GM12892 (cell line): ENCODE results near the gene LOXL1.

Experiments used
- DNase-seq: peaks from one replicate; pipeline ENCODE4 v3.0.0; 2011; ENCODE audit not compliant: insufficient read length
- FAIRE-seq: peaks from 2 replicates; lab custom pipeline; 2011; peaks lifted over from hg19 to GRCh38; lab: Jason Lieb, UNC
- POLR2A ChIP-seq: IDR thresholded peaks from 2 replicates; pipeline ENCODE4 v1.6.1; 2011; ENCODE audit warnings: low read depth, low read length, control low read depth
- POLR2AphosphoS5 ChIP-seq: IDR thresholded peaks from 2 replicates; pipeline ENCODE4 v1.6.1; 2011; ENCODE audit warnings: low read depth, low read length, control low read depth
- TAF1 ChIP-seq: IDR thresholded peaks from 2 replicates; pipeline ENCODE4 v1.6.1; 2011; ENCODE audit warnings: low read depth, mild to moderate bottlenecking, control low read depth, low read length, borderline replicate concordance

Gene LOXL1

DNA sequence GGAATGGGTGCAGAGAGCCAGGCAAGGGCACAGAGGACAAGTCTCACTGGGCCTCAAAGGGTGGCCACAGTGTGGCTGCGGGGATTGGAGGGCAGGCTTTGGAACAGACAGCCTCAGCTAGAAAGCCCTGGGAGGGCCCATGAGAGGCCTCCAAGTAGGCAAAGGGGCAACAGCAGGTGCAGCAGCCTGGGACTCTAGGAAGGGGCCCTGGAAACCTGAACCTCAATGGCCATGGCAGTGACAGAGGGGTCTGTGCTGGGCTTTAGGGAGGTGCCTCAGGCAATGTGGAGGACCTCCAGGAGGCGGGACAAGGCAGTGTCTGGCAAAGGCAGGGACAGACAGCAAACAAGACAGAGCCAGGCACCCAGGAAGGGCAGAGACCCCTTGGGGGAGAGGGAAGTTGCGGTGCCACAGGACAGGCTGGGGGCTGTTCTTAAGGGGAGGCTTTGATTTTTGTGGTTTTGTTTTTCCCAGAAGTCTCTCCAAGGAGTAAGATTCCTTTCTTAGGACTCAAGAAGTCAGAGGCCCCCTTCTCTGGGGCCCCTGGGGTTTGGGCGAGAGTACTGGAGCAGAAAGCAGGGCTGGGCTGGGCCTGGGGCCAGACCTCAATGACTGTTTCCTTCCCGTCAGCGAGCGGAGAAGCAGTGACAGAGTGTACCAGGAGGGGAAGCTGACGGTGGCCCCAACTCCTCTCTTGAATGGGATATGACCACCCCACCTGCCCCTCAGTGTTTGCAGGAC, 56.1 kb downstream of the LOXL1 start:
- peak; percentile 53 for FAIRE-seq

DNA sequence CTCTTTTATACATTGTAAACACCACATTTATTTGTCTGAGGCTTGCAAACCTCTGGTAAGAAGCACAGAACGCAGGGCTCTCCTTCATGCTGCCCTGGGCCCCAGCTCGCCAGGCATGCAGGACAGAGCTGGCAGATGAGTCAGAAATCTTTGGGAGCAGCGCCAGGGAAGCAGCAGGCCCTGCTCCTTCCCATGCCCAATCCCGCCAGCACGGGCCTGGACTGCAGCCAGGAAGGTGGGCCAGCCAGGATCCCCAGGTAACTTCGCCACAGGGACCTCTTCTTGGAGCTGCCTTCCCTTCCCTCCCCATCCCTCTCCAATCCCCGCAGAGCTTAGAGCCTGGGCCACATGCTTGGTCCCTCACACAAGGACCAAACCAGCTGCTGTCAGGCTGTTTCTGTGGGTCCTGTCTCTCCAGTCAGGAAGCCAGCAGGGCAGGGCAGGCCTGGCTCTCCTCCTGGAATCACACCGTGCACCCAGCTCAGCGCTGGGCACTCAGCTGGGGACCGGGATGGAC, 57.0 kb downstream of the LOXL1 start:
- TF ChIP-seq POLR2AphosphoS5 (no peak), POLR2A (no peak), TAF1 (no peak)
- FAIRE-seq (no peak), DNase-seq (no peak)

More for the DNA sequence above, 56.1 kb downstream of the LOXL1 start:
- DNase-seq: no peak
- TF ChIP-seq POLR2AphosphoS5 (no peak), POLR2A (no peak)

DNA sequence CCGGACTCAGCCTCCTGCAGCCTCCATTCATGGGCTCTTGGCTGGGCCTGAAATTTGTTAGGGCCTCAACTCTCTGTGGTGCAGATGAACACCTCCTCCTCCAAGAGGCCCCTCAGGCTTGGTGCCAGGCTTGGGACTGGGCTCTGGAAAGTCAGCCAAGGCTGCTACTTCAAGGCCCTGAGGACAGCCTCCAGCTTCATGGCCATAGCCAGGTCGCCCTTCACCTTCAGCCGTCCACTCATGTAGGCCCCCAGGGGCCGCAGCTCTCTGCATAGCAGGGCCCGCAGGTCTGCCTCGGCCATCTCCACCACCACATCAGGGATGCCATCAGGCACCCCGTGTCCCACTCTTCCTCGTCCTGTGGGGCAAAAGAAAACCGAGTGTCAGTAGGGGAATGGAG, 57.5 kb downstream of the LOXL1 start:
- no peak for DNase-seq
- no peak for FAIRE-seq
- TF ChIP-seq TAF1 (no peak), POLR2A (no peak), POLR2AphosphoS5 (no peak)

DNA sequence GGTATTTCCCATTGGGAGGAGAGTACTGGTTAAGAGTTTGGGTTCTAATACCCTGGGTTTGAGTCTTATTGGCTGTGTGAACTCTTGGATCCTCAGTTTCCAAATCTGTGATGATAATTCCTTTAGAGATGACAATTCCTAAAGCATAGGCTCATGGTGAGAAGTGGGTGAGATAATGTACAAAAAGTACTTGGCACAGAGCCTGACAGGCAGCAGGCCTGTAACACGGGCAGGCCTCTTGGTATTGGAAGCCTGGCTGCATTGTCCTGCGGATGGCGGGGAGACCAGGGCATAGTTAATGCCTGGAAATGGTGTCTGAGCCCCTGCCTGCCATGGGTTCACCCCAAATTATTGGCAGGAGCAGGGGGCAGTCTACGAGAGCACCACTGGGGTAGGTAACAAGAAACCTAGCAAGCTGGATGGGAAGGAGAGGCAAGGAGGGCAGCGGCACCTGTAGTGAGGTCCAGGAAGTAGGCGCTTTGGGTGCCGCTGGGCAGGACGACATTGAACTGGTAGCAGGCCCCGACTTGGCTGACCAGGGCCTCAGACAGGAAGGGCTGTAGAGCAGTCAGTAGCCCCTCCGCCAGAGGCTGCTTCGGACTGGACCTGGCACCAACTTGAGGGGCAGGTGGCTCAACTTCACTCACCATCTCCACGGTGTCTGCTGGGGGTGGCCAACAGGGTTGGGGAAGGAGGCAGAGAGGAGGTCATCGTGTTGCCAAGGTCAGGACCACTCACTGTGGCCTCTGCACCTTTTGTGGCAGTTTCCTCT, 58.1 kb downstream of the LOXL1 start:
- no peak for DNase-seq
- TF ChIP-seq POLR2AphosphoS5 (no peak), POLR2A (no peak), TAF1 (no peak)
- no peak for FAIRE-seq

DNA sequence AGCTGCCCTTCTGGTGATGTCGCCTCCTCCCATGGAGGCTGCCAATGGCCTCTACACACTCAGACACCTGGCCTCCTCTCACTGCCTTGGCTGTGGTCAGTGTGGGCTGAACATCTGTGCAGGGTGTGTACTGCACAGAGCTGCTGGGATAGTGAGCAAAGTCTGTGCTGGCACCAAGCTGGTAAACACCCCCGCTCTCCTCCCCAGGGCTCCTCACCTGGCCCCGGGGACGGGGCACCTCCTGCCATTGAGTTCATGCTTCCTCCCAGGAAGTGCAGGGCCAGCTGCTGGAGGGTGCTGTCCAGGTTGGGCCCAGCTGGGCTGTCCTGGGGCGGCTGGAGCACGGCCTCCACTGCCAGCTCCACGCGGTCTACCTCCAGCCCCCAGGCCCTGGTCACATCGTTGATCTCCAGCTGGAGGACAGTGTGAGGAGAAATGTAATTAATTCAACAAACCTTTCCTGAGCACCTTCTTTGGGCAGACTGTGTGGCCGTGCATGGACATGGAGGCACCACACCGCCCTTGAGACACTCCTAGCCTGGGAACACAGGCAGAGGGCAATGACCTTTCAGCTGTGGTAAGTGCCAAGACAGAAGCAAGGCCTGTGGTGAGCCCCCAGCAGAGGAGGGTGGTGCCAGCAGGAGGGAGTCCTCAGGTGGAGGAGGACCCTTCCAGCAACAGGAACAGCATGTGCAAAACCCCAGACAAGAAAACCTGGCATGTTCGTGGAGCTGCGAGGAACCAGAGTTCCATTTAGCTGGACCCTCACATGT, 59.0 kb downstream of the LOXL1 start:
- FAIRE-seq (no peak), DNase-seq (no peak)
- no peak for TF ChIP-seq TAF1
- TF ChIP-seq POLR2AphosphoS5: no peak
- no peak for TF ChIP-seq POLR2A

DNA sequence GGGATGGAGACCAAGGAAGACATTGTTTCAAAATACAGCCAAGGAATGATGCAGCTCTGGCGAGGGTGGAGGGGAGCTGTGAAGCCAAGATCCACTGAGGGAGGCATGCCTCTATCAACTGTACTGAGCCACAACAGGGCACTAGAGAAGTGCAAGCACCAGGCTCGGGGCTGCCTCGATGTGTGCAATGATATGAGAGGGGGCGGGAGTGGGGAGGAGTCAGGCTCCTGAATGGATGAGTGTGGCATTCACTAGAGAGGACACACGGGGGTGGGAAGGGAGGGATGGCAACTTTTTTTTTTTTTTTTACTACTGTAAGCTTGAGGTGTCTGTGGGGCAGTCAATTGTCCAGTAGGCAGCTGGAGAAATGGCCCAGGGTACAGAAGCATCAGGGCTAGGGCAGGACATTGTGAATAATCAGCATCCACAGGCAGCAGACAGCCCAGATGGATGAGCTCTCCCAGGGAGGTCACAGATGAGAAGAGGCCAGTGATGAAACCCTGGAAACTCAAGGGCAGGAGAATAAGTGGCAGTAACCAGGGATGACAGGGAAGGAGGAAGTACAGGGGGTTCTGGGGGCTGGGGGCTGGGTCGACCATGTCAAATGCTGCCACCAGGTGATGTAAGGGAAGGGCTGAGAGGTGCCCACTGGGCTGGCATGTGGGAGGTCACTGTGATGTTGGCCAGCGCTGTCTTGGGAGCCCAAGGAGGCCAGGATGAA, 60.0 kb downstream of the LOXL1 start:
- TF ChIP-seq TAF1 (no peak), POLR2A (no peak), POLR2AphosphoS5 (no peak)
- DNase-seq: no peak
- no peak for FAIRE-seq

DNA sequence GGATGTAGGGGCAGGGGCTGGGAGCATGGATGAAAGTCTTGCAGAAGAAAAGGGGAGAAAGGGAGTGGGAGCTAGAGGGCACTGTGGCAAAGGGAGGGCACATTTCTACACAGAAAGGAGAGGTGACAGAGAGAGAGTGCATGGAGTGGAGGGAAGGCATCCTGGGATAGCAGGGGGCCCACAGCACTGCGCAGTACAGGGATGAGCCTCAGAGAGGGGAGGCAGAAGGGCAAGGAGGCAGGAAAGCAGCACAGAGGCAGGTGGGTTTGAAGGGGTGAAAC, 60.5 kb downstream of the LOXL1 start:
- TF ChIP-seq TAF1: no peak
- TF ChIP-seq POLR2AphosphoS5: no peak
- TF ChIP-seq POLR2A: no peak
- FAIRE-seq: peak; percentile 36
- DNase-seq: no peak

DNA sequence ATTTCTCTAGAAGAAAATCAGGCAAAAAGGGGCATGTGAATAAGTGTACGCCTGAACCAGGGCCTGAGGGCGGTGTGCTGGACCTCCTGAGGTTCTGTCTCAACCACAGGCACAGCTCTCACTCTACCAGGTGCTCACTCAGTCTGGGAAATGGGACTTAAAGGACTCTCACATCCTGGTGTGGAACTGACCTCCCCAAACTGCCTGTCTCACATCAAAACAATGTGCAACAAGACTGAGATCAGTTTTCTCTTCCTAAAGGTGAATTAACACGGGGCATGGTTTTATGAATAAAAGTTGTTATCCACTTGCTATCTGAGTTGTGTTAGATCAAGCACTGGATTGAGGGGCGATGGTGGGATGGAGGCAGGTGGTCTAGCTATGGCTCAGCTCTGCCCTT, 61.0 kb downstream of the LOXL1 start:
- FAIRE-seq: peak; percentile 77
- TF ChIP-seq POLR2AphosphoS5 (no peak), POLR2A (no peak), TAF1 (no peak)
- no peak for DNase-seq

DNA sequence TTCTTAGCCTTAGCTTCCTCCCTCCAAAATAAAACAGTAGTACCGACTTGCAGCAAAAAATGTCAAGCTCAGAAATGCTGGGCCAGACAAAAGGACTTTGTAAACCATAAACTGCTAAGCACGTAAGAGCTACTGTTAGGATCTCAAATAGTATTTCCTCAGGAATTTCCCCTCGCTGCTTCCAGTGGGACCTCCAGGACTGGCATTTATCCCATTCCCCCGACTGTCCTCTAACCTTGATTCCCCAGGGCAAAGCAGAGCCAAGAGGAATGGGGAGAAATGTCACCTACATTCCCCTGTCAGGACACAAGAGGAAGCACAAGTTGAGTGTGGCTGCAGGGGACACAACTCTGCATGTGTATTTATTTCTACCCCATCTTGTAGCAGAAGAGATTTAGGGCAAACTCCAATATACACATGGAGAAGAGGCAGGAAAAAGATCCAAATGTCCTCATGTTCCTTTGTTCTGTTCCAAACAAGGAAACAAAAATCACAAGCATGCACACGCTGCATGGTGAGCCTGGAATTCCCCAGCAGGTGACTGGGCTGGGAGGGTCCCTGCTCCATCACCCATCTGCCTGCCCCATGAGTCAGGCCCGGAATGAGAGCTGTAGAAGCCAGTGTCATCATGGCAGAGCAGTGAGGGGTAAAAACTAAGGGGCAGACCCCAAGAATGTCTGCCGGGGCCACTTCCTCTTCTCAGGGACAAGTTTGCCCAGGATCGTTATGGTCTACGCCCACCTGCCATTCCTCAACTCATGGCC, 61.6 kb downstream of the LOXL1 start:
- FAIRE-seq (peak; percentile 89), DNase-seq (no peak)
- TF ChIP-seq POLR2AphosphoS5 (peak; percentile 44; the same call in 1 of the 2 replicates), POLR2A (peak; percentile 44; the same call in 1 of the 2 replicates), TAF1 (peak; percentile 21; the same call in 1 of the 2 replicates)

DNA sequence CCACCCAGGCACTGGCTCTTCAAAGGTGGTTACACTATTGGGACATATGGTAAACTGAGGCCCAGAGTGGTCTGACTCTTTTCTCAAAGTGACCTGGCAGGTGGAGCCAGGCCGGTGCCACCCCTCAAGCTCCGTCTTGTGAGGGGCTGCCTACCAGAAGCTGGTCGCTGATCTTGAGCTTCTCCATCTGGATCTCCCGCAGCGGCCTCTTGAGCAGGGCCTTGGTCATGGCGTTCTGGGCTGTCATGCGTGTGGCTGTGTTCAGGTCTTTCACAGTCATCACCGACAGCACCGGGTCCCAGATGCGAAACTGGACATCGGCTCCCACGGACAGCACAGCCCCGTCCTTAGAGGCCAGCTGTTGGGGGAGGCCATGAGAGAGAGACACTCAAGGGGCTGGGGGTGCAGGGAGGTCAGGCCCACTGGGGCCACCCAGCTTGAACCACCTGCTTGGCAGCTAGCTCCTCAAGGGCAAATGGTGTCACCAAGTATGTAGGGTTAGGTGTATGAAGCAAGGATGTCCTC, 62.2 kb downstream of the LOXL1 start:
- TF ChIP-seq POLR2A (no peak), POLR2AphosphoS5 (no peak), TAF1 (no peak)
- FAIRE-seq: no peak

More for the DNA sequence above, 62.2 kb downstream of the LOXL1 start:
- DNase-seq: no peak
